Activated gamma-delta T cell treated with anti-CD3 and anti-CD28 coated beads, Interleukin-2, amount 50 U/mL, for 16 hours (primary cell): ENCODE results near the gene SLFN12.
"Not testable (repeated sequence)": the region's sequence is repeated elsewhere in the genome, so short reads cannot be mapped to it uniquely, and the experiment has no call there.

Experiments used
- DNase-seq: peaks from one replicate; pipeline ENCODE4 v3.0.0-alpha.2; 2020; ENCODE audit warnings: low read depth

SLFN12 gene

DNA sequence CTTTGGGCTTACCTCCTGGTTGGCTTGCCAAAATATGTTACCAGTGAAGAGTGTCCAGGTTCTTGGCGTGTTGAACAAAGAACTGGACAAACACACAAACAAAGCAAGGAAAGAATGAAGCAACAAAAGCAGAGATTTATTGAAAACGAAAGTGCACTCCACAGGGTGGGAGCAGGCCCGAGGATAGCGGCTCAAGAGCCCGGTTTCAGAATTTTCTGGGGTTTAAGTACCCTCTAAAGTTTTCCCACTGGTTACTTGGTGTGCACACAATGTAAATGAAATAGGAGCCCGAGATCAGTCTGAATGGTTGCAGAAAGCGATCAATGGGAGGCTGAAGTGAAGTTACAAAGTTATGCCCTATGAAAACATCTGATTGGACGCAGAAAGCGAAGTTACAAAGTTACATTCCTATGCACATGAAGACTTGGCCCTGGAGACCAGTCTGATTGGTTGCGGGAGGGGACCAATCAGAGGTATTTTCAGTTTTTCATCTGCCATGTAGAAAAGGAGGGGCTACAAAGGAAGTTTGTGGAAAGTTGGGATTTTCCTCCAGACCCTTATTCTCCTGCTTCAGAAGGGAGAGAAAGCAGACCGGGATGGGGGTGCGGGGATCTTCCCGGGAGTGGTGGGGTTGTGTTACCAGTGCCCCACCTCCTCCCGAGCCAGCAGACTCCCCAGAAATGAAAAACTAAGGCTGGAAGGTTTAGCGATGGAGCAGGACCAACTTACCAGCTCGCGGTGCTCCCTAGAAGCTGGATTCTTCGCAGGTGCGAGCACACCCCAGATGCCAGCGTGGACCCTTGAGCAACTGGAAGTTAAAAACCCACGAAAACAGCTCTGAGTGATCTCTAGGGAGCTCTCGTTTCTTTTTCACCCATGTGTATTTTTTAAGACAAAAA lies at the start of gene SLFN12:
Gene SLFN12, minus strand, starts transcription at position 325 of the 899 bp plus-strand sequence. CDS start 9,472 bp downstream, outside the sequence.
- DNase-seq: no peak

DNA sequence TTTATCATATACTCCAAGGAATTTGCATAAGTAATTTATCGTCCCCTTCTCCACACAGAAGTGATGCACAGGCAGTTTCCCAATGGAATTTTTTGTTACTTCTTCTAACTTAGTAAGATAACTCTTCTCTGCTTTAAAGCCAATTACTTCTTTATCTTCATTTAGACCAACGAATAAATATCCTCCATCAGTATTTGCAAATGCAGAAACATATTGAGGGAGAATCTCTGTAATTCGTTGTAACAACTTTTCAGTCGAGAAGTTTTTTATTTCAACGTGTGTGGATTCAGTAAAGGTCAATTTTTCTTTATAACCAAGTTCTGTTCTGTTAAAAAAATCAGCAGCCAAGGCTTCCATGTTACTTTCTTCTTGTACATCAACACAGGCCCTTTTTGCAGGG lies 47.0 kb upstream of the SLFN12 start:
- DNase-seq: no peak

DNA sequence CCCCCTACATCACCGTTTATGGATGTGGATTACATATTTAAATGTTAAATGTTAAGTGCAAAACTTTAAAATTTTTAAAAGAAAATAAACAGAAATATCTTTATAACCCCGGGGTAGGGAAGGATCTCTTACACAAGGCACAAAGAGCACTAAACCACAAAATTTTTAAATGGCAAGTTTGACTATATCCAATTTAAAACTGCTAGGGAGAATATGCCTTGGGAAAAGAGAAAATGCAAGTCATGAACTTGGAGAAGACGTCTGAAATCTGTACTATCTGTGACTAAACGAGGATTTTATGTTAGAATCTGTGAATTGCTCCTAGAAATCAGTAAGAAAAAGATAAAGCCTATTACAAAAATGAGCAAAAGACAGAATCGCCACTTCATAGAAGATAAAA lies 44.9 kb upstream of the SLFN12 start:
- DNase-seq: no peak

DNA sequence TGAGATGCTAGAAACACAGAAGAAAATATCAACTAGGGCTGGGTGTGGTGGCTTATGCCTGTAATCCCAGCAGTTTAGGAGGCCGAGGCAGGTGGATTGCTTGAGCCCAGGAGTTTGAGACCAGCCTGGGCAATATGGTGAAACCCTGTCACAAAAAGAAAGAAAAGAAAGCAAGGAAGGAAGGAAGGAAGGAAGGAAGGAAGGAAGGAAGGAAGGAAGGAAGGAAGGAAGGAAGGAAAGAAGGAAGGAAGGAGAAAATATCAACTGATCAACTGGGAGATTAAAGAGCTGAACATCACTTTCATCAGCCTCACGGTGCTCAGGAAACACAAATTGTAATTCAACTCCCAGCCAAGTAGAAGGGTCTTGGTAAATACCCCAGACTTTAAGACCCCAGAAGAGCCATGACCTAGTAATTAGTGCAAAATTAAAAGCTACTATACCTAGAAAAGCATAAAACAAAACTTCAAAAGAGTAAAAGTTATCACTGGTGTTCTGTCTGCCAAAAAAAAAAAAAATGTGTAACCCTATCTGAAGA lies 44.1 kb upstream of the SLFN12 start:
- no peak for DNase-seq

DNA sequence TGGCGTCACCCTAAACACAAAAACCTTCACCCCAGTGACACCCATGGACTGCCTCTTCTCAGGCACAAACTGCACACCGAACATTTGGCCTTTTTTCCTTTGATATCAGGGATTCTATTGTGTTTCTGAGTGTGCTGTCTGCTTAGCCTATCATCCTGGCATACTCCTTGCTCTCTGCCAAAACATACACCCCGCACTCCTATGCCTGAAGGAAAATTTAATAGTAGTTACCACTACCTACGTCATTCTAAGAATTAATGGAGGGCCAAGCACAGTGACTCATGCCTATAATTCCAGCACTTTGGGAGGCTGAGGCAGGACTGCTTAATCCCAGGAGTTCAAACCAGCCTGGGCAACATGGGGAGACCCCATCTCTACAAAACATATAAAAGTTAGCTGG lies 36.2 kb upstream of the SLFN12 start:
- no peak for DNase-seq

DNA sequence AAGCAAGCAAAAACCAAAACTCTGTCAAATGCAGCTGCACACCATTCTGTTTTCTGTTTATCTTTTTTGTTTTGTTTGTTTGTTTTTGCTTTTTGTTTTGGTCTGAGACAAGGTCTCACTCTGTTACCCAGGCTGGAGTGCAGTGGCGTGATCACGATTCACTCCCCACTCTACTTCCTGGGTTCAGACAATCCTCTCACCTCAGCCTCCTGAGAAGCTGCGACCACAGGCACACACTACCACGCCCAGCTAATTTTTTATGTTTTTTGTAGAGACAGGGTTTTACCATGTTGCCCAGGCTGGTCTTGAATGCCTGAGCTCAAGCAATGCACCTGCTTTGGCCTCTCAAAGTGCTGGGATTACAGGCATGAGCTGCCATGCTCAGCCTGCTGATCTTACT lies 35.5 kb upstream of the SLFN12 start:
- DNase-seq: no peak

DNA sequence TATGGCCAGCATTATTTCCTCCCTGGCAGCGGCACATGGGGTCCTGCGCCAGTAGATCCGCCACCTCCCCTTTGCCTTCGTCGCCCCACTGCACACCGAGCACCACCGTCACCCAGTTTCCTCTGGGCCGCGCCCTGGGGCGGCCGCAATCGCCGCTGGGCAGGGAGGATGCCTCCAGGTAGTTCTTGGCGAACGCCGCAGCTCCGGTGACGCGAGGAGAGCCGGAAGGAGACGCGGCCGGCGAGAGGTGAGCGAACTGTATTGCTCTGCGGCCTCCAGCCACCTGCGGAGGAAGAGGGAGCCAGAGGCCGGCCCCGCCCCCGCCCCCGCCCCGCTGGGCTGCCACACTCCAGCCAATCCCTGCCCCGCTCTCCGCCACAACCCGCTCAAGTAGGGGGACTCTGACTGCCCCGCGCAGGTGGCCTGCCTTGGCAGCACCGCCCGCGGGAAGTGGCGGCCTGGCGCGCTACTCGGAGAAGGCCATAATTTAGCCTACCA lies 28.1 kb upstream of the SLFN12 start:
- peak; percentile 42 for DNase-seq

DNA sequence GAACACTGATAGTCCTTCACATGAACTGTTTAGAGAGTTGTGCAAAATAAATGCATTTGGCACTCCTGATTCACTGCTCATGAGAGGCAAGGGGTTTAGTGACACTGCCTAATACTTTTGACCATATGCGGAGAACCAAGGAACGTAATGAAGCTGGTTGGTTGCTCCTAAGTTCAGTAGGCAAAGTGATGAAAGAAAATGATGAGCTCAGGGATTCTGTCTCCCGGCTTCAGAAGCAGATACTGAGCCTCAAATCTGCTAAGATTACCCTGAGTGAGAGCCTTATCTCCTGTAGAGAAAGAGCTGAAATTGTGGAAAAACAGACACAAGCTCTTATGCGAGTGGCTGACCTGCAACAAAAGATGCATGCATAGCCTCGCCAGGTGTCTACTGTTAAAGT lies 21.7 kb upstream of the SLFN12 start:
- not testable (repeated sequence) for DNase-seq

DNA sequence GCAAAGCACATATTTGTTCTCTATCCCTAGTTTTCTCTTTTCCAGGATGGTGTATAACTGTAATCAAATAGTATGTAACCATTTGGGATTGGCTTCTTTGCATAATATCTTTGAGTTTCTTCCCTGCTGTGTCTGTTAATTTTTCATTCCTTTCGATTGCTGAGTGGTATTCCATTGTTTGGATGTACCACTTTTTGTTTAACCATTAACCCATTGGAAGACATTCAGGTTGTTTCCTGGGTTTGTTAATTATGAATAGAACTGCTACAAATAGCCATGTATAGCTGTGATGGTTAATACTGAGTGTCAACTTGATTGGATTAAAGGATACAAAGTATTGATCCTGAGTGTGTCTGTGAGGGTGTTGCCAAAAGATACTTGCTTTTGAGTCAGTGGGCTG lies 20.9 kb upstream of the SLFN12 start:
- DNase-seq: no peak

DNA sequence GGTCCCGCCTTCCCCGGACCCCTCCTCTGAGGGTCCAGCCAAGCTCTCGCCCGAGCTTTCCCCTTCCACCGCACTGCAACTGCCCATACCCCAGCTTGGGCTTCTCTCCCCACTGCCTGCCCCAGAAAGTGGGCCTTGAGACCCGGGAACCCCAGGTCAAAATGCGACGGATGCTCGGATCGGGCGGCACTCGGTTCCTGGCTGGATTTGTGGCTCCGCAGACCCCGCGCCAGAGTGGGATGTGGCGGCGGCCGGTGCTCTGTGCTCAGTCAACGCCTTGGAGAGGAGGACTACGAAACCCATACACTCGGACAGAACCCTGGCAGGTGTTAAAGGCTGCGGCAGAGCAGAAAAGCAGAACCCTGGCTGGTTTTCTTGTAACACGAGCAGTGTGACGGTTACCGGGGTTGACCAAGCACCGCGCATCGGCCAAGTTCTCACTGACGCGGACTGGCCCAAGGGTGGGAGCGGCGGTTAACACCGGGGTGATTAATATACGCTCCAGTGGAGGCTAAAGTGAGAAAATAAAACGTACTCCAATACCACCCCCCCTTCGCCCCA lies 17.2 kb upstream of the SLFN12 start:
- no peak for DNase-seq

DNA sequence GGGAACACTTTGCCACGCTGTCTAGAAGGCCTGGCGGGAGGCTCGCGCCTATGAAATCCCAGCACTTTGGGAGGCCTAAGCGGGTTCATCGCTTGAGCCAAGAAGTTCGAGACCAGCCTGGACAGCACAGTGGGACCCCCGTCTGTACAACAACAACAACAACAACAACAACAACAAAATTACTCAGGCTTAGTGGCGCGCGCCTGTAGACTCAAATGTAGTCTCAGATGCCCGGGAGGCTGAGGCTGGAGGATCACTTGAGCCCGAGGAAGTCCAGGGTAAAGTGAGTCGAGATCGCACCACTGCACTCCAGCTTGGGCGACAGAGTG lies 16.6 kb upstream of the SLFN12 start:
- no peak for DNase-seq

DNA sequence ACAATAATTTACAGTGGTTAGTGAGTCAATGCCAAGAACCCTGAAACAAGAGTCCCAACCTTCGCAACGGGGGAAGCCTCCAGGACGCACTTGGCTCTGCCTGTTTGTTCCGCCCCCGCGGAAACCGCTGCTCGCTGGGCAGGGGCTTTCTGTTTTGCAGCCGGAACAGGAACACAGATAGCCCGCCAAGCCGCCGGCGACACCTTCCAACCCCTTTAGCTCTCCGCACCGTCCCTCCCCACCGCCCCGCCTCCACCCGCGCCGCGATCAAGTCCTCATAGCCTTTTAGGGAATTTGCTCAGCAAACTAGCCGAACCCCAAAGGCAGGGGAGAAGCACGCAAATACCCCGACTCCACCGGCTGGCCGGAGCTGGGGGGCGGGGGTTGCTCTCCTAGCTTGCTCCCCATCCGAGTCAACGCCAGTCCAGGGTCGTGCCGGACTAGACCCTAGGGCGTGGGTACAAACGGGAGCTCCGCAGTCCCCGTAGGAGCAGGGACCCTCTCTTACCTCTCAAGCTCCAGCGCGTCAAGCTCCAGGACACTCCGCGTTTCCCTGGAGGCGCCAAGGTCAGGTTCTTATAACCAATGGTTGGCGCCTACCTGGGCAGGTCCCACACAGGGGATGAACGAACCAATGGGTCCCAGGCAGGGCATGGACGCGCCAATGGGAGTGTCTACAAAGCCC lies 16.1 kb upstream of the SLFN12 start, which contains the start of gene SLFN13:
Gene SLFN13, minus strand, starts transcription at position 553 of the 685 bp plus-strand sequence. CDS start 3,086 bp downstream, outside the sequence.
- peak; percentile 87 for DNase-seq

DNA sequence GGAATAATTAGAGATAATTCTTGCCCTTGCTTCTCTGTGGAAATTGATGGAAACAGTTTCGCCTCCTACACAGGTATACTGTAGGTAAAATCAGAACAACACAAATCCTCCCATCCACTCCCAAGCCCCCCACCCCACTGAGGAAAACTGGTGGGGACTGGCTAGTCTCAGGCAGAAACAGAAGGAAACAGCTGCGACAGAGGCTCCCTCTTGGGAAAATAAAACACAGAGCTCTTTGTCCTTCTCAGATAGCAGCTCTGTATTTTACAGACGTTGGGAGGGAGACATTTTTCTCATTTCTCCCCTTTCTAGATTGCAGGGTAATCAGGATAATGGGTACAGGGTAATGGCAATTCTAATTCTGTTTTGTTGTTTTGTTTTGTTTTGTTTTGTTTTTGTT lies 15.2 kb upstream of the SLFN12 start:
- DNase-seq: no peak

DNA sequence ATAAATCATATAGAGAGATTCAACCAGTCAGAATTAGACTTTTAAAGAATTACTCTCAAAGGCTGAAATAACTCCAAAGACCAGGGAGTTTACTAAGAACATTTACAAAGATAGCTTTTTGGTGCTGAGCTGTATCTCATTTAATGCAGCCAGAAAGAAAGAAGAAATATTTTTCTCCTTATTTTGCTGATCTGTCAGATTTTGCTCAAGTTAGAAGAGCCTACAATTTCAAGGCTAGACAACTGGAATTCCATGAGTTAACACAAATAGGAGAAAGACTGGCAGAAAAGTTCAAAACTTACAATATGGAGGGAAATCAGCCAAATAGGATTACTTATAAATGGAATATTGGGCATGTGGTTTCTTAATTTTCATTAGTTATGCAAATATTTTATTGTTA lies 6.1 kb upstream of the SLFN12 start:
- DNase-seq: no peak

DNA sequence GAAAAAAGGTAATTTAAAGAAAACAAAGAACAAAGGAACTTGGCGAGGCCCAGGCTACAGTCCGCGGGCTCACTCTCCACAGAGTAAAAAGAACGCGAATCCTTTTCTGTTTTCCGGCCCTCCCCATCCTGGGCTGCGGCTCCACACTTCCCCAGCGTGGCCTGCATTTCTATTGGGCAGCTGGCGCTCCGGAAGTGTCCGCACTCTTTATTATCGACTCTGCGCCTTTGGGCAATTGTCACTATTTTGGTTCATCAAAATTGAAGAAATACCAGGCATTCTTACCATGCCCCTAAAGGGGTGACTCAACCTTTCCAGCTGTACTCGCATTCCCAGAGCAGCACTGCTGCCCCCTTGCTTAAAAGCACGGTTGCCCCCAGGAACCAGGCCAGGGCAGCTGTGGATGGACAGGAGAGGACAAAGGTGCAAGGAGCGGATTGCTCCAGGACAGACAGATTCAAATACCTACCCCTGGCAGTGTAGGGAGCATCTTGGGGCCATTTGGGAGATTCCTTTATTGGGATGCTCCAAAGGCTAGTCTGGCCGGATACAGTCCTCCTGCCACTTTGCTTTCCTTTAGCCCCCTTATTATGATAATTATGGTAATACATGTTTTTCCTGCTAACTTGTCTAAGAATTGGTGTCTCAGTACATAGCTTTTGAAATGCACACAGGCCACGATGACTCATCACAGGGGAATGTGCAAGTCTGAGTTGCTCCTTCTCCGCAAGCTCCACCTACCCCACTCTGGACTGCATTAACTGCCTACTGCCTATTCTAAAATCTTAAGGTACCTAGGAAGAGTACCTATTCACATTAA lies 985 bp upstream of the SLFN12 start:
- DNase-seq: peak; percentile 53

DNA sequence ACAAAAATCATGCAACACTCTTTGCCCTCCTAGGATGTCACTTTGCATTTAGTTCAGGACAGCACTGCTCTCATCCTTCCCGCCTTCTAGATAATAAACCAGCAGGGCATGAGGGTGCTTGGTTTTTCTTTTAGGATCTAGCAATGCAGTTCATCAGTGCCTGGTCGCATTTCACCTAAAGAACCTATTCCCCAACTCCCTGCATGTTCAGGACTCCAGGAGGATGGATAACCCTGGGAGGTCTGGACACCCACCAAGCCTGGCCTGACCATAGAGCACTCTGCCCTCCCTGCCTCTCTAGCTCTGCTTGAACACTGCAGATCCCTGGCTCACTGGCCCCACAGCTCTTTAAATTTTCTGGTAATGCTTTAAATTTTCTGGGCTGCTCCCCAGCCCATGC lies 2.6 kb downstream of the SLFN12 start:
- DNase-seq: no peak

DNA sequence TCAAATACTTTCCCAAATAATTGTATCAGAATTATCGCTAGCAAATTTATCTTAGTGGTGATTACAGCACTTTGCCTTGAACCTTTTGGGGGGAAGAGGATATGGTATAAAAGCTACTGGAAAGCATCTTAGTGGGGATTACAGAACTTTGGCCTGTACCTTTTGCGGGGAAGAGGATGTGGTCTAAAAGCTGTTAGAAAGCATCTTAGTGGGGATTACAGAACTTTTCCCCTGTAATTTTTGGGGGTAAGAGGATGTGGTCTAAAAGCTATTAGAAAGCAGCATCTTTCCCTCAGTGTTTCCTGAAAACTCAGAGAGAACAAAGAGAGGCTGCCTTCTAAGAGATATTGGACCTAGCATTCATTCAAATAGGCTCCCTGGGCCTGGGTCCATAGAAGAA lies 4.1 kb downstream of the SLFN12 start:
- no peak for DNase-seq

DNA sequence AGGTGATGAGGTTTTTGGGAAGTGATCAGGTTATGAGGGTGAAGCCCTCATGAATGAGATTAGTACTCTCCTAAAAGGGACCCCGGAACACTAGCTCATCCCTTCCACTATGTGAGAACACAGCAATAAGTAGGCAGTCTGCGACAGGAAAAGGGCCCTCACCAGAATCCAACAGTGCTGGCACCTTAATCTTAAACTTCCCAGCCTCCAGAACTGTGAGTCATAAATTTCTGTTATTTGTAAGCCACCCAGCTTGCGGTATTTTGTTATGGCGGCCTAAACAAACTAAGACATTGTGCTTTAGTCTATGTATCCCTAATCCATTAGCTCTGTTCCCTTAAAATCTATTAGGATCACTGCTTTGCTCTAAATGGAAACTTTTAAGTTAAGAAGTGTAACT lies 8.5 kb downstream of the SLFN12 start:
- no peak for DNase-seq

DNA sequence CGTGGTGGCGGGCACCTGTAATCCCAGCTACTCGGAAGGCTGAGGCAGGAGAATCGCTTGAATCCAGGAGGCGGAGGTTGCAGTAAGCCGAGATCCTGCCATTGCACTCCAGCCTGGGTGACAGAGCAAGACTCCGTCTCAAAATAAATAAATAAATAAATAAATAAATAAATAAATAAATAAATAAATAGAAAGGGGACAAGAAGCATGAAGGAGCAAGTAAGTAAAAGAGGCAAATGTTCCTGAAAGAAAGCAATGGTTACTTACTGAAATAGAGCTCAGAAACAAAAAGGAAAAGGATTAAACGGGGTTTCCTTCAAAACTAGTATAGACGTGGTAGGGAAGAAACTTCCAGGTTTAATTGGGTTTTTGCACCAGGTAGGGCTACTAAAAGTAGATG lies 11.2 kb downstream of the SLFN12 start:
- DNase-seq: not testable (repeated sequence)

DNA sequence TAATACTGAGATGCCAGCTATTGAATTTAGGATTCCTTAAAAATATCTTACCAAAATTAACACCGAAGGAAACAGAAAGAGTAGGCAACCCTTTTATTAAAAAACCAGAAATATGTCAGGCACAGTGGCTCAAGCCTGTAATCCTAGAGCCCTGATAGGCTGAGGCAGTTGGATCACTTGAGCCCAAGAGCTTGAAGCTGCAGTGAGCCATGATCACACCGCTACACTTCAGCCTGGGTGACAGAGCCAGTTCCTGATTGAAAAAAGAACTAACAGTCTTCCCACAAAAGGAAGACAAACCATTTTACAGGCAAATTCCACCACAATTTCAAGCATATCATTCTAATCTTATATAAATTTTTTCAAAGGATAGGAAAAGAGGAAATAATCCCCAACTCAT lies 15.6 kb downstream of the SLFN12 start:
- DNase-seq: no peak

DNA sequence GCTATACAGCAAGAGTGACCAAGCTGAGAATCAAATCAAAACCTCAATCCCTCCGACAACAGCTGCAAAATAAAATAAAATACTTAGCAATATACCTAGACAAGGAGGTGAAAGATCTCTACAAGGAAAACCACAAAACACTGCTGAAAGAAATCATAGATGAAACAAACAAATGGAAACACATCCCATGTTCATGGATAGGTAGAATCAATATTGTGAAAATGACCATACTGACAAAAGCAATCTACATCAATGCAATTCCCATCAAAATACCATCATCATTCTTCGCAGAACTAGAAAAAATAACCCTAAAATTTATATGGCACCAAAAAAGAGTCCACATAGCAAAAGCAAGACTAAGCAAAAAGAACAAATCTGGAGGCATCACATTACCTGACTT lies 17.6 kb downstream of the SLFN12 start:
- DNase-seq: not testable (repeated sequence)

DNA sequence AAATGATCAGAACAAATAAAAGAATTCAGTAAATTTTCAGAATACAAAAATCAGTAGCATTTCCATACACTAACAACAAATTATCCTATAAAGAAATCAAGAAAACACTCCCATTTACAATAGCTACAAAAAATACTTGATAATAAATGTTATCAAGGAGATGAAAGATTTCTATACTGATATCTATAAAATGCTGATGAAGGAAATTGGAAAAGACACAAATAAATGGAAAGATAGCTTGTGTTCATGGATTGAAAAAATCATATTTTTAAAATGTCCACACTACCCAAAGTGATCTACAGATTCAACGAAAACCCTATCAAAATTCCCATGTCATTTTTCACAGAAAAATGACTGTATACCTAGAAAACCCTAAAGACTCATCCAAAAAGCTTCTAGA lies 18.1 kb downstream of the SLFN12 start:
- DNase-seq: no peak
